ENCODE measurements around the gene NTM.

- TF ChIP-seq EZH2 (IDR thresholded peaks at IDR 0.05; ENCODE audit: insufficient read depth, poor library complexity, severe bottlenecking) (no peak), EZH2phosphoT487 (IDR thresholded peaks at IDR 0.05; ENCODE audit: insufficient read depth, low read depth) (no peak)
These were observed 944.6 kb downstream of the NTM start for GRCh38 chr11:132314911-132315455.

All from GM23248 (cell line).